BLaER1 treated with 17β-estradiol and CSF1 and Interleukin-3, amounts not matched to agents 10 nM and 100 nM (cell line): Measurements from ENCODE around the gene PPP5C.
"Not testable (repeated sequence)": the region's sequence is repeated elsewhere in the genome, so short reads cannot be mapped to it uniquely, and the experiment has no call there.

Experiments used
- H3K27ac ChIP-seq, 11 experiments: shearing (Covaris generic); formaldehyde crosslinking; 2 replicates each; pipeline ENCODE4 v1.8.1; 2022
- H3K27me3 ChIP-seq, 11 experiments: shearing (Covaris generic); formaldehyde crosslinking; 2 replicates each; pipeline ENCODE4 v1.8.1; 2022
- H3K36me3 ChIP-seq, 11 experiments: shearing (Covaris generic); formaldehyde crosslinking; 2 replicates each; pipeline ENCODE4 v1.8.1; 2022
- H3K4me1 ChIP-seq, 10 experiments: shearing (Covaris generic); formaldehyde crosslinking; 2 replicates each; pipeline ENCODE4 v1.8.1; 2022
- H3K4me2 ChIP-seq, 11 experiments: shearing (Covaris generic); formaldehyde crosslinking; 2 replicates each; pipeline ENCODE4 v1.8.1; 2022
- H3K4me3 ChIP-seq, 10 experiments: shearing (Covaris generic); formaldehyde crosslinking; 2 replicates each; pipeline ENCODE4 v1.8.1; 2022
- H3K9ac ChIP-seq, 11 experiments: shearing (Covaris generic); formaldehyde crosslinking; 2 replicates each; pipeline ENCODE4 v1.8.1; 2022
- H3K9me3 ChIP-seq, 11 experiments: shearing (Covaris generic); formaldehyde crosslinking; replicated peaks in 1 of 11; 2 replicates each; pipeline ENCODE4 v1.8.1; 2022
- H4K20me1 ChIP-seq, 11 experiments: shearing (Covaris generic); formaldehyde crosslinking; 2 replicates each; pipeline ENCODE4 v1.8.1; 2022
- Cebpa-rat ChIP-seq, 11 experiments: shearing (Covaris generic); IDR thresholded peaks; 2 replicates each; pipeline ENCODE4 v1.8.1; 2022

PPP5C gene

DNA sequence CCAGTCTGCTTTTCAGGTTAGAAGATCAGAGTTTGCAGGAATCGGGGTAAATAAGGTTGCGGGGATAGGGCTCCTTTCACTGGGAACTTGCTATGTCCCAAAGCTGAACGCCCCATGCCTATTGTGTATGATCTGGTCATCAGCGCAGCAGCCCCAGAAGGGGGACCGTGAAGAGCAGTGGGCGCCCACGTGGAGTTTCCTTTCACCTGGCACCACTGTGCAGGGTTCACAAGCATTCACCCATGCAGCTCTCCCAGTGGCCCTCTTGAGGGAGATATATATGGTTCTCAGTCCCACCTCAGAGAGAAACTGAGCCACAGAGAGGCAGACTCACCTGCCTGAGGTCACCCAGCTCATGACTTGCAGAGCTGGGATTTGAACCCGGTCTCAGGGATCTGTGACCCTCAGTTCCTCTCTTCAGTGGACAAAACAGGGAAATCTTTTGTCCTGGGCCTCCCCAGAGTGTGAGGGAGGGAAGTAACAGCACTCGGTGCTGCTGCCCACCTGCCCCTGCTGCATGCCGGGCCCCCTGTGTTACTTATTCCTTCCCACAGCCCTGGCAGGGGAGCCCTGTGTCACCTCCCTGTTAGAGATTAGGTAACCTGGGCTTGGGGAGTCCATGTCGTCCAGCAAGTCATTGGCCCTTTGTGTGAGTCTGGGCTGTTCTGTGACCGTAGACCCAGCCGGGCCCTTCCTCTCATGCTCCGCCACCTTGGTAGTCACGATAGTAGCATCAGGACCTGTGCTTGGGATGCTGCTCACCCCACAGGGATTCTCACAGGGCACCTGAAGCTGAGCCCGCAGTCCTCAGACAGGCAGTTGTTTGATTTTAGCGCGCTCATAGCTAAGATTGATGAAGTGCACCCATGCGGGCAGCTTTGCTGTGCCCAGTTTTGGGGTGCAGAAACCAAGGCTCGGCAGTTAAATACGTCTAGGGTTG is 27.9 kb downstream of the PPP5C start:
- Histone ChIP-seq H4K20me1 (peaks cover 46 to 98% (median 85%) of the 10 kb centered on the region in 11 experiments; a peak in 21 of 22 replicates), H3K9ac (0 out of 22 replicates have a peak overlapping the region, but pooled peaks of 1 of the 11 experiments have one; percentile 24), H3K4me1 (peaks cover 24 to 61% (median 52%) of the 10 kb centered on the region in 10 experiments), H3K27ac (peak overlapping the region in 2 of 11 experiments; percentile 2 to 4; a peak in 1 of 22 replicates), H3K4me3 (no peak overlapping the region), H3K4me2 (peak overlapping the region in 2 of 11 experiments; percentile 46 to 57; a peak in 3 of 22 replicates), H3K9me3 (no peaks in the 10 kb centered on the region), H3K36me3 (peaks cover 50 to 95% (median 80%) of the 10 kb centered on the region in 11 experiments), H3K27me3 (no peaks in the 10 kb centered on the region)
- no peak for TF ChIP-seq Cebpa-rat (IDR thresholded peaks at IDR 0.05)

DNA sequence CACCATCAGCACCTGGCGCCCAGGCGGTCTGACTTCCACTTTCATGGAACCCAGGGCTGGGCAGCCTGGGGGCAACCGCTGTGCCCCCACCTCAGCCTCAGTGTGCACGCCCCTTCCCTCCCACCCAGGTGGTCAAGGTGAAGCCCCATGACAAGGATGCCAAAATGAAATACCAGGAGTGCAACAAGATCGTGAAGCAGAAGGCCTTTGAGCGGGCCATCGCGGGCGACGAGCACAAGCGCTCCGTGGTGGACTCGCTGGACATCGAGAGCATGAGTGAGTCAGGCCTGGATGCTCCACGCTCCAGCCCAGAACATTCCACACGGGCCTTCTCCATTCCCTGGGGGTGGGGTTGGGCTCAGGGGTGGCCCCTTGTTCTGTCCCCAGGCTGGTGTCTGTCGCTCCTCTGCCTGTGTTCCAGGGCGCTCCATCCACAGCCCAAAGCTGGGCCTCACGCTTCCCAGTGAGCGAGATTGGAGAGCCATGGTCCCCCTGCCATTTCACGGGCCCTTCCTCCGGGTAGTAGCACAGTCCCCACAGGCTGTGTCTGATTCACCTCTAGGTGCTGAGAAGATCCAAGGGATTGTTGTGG is 28.7 kb downstream of the PPP5C start:
- not testable (repeated sequence) for H3K27me3 ChIP-seq, H3K9me3 ChIP-seq, H3K4me3 ChIP-seq, H3K27ac ChIP-seq, H3K9ac ChIP-seq, H3K4me2 ChIP-seq
- peaks cover 57 to 95% (median 84%) of the 10 kb centered on the region in 11 experiments for H3K36me3 ChIP-seq
- H4K20me1 ChIP-seq = peaks cover 40 to 98% (median 81%) of the 10 kb centered on the region in 11 experiments; a peak in 21 of 22 replicates
- peaks cover 24 to 63% (median 52%) of the 10 kb centered on the region in 10 experiments for H3K4me1 ChIP-seq

DNA sequence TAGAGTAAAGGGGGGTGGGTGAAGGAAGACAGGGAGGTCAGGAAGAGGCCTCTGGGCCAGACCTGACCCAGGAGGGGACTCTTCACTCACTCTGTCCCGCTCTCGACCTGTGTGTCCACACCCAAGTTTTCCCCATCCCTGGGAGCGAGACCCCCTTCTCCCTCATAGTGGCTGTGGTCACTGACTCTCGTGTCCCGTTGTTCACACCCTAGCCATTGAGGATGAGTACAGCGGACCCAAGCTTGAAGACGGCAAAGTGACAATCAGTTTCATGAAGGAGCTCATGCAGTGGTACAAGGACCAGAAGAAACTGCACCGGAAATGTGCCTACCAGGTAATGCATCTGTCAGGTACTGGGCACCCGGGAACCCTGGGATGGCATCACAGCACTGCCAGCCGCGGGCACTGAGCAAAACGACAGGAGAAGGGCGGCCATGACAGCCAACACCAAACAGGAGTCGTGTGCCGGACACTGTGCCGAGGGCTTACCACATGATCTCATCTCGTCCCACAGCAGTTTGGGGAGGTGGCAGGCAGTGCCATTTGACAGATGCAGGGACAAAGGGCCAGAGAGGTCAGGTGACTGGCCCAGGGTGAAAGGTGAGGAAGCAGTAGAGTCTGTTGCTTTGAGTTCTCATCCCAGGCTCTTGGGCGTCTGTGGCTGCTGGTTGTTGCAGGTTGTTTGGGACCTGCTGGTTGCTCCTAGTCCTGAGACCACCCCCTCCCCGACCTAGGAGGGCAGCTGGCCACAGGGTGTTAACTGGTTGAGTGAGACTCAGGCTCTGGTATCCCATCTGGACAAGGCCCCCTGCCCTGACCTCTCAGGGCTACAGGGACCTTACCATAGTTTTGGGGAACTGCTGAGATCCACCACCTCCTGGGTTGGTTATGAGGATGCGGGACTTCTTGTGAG is 29.6 kb downstream of the PPP5C start:
- H3K27ac ChIP-seq = no peak overlapping the region
- no peak overlapping the region for H3K4me2 ChIP-seq
- H4K20me1 ChIP-seq = peaks cover 31 to 95% (median 75%) of the 10 kb centered on the region in 11 experiments; a peak in 21 of 22 replicates
- H3K9me3 ChIP-seq = no peaks in the 10 kb centered on the region
- TF ChIP-seq Cebpa-rat (IDR thresholded peaks at IDR 0.05) = no peak
- H3K4me1 ChIP-seq = peaks cover 17 to 58% (median 45%) of the 10 kb centered on the region in 10 experiments
- peaks cover 66 to 97% (median 87%) of the 10 kb centered on the region in 11 experiments for H3K36me3 ChIP-seq
- no peaks in the 10 kb centered on the region for H3K27me3 ChIP-seq
- no peak overlapping the region for H3K4me3 ChIP-seq
- no peak overlapping the region for H3K9ac ChIP-seq

DNA sequence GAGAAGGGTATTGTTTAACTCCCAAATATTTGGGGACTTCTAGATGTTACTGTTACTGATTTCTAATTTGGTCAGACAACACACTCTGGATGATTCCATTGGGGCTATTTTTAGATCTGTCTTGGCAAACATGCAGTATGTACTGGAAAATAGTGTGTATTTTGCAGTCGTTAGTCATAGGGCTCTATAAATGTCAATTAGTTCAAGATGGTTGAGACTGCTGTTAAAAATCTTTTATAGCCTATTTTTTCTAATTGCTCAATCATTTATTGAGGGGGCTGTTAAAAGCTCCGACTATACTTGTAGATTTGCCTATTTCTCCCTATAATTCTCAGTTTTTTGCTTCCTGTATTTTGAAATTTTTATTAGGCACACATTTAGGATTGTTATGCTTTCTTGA is 31.4 kb downstream of the PPP5C start:
- H3K4me3 ChIP-seq = no peak overlapping the region
- H3K27ac ChIP-seq = no peak overlapping the region
- H3K9me3 ChIP-seq = no peaks in the 10 kb centered on the region
- no peak overlapping the region for H3K4me2 ChIP-seq
- peaks cover 0 to 47% (median 30%) of the 10 kb centered on the region in 10 experiments; a peak in 18 of 20 replicates for H3K4me1 ChIP-seq
- no peak overlapping the region for H3K9ac ChIP-seq
- H3K27me3 ChIP-seq = no peaks in the 10 kb centered on the region
- peaks cover 84 to 98% (median 96%) of the 10 kb centered on the region in 11 experiments for H3K36me3 ChIP-seq
- no peak for TF ChIP-seq Cebpa-rat (IDR thresholded peaks at IDR 0.05)
- H4K20me1 ChIP-seq = peaks cover 13 to 93% (median 68%) of the 10 kb centered on the region in 11 experiments; a peak in 21 of 22 replicates

DNA sequence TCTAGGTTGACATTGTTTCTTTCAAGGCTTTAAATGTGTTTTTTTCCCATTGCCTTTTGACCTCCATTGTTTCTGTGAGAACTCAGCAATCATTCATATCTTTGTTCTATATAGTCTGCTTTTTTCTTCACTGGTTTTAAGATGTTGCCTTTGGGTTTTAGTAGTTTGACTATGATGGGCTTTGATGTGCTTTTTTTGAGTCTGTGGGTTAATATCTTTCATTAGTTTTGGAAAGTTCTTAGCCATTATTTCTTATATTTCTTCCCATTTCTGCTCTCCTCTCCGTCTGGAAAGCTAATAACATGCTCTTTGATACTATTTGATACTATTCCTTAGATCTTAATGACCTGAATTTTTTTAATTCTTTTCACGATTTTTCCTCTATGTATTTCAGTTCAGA is 33.8 kb downstream of the PPP5C start:
- H3K27ac ChIP-seq = no peak overlapping the region
- no peaks in the 10 kb centered on the region for H3K27me3 ChIP-seq
- no peaks in the 10 kb centered on the region for H3K9me3 ChIP-seq
- H3K4me2 ChIP-seq = peak overlapping the region in 2 of 11 experiments; percentile 27 to 56; a peak in 3 of 22 replicates
- no peak for TF ChIP-seq Cebpa-rat (IDR thresholded peaks at IDR 0.05)
- H4K20me1 ChIP-seq = peaks cover 0 to 72% (median 47%) of the 10 kb centered on the region in 11 experiments; a peak in 18 of 22 replicates
- no peak overlapping the region for H3K9ac ChIP-seq
- no peak overlapping the region for H3K4me3 ChIP-seq
- peaks cover 98 to 100% (median 100%) of the 10 kb centered on the region in 11 experiments for H3K36me3 ChIP-seq
- peaks cover 0 to 41% (median 25%) of the 10 kb centered on the region in 10 experiments; a peak in 14 of 20 replicates for H3K4me1 ChIP-seq

DNA sequence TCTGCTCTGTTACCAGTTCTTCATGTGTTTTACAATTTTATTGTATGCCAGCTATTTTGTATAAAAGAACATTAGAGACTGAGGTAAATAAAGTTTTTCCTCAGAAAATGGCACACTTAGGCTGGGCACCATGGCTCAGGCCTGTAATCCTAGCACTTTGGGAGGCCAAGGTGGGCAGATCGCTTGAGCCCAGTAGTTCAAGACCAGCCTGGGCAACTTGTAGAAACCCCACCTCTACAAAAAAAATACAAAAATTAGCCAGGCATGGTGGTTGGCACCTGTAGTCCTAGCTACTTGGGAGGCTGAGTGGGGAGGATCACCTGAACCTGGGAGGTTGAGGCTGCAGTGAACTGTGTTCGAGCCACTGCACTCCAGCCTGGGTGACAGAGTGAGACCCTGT is 34.5 kb downstream of the PPP5C start:
- Histone ChIP-seq H3K4me2 (peak overlapping the region in 2 of 11 experiments; percentile 16 to 47; a peak in 3 of 22 replicates), H3K9me3 (no peaks in the 10 kb centered on the region), H3K9ac (no peak overlapping the region), H3K27ac (no peak overlapping the region), H3K27me3 (no peaks in the 10 kb centered on the region), H3K4me1 (peaks cover 0 to 45% (median 27%) of the 10 kb centered on the region in 10 experiments; a peak in 14 of 20 replicates), H3K36me3 (peaks cover 98 to 100% (median 100%) of the 10 kb centered on the region in 11 experiments), H3K4me3 (no peak overlapping the region), H4K20me1 (peaks cover 0 to 72% (median 44%) of the 10 kb centered on the region in 11 experiments; a peak in 18 of 22 replicates)
- no peak for TF ChIP-seq Cebpa-rat (IDR thresholded peaks at IDR 0.05)

DNA sequence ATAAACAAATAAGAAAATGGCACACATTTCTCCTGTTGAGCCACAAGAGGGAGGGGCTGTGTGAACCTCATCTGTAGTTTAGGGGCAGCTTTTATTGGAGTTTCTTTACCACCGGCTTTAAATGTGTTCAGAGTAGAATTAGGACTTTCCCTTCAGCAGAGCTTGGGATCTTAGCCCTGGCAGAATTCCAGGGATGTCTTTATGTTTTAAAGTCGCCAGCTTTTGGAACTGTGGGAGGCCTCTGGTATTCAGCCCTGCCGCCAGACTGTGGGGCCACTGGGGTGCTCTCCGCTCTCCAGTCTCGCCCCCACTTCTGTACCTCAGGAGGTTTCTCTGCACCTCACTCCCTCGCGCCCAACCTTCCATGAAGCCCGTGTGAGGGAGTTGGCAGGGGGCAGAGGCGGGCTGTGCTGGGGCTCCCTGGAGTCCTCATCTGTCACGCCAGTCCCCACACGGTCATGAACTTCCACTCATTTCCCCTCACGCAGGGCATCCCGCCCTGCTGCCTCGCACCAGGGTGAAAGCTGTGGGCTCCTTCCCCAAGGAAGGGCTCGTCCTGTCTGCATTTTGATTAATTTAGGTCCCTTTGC is 35.0 kb downstream of the PPP5C start:
- TF ChIP-seq Cebpa-rat (IDR thresholded peaks at IDR 0.05) = no peak
- Histone ChIP-seq H3K4me1 (peaks cover 0 to 45% (median 27%) of the 10 kb centered on the region in 10 experiments; a peak in 14 of 20 replicates), H3K9me3 (no peaks in the 10 kb centered on the region), H3K27ac (peak overlapping the region in 2 of 11 experiments; percentile 6 to 24; a peak in 1 of 22 replicates), H3K27me3 (no peaks in the 10 kb centered on the region), H3K9ac (peak overlapping the region in 6 of 11 experiments; percentile 6 to 56 (median 18); a peak in 4 of 22 replicates), H3K36me3 (peaks cover 97 to 100% (median 100%) of the 10 kb centered on the region in 11 experiments), H3K4me2 (peak overlapping the region in 3 of 11 experiments; percentile 16 to 47 (median 28); a peak in 5 of 22 replicates), H3K4me3 (no peak overlapping the region), H4K20me1 (peaks cover 0 to 67% (median 40%) of the 10 kb centered on the region in 11 experiments; a peak in 18 of 22 replicates)
